Activated CD4-positive, alpha-beta T cell treated with anti-CD3 and anti-CD28 coated beads, Interleukin-2, Interleukin-4, amounts not matched to agents 100 ng/mL and 50 ng/mL, durations not matched to agents 16 hours and 8 hours (primary cell): ENCODE data around the gene CRTC1.
"Not testable (repeated sequence)": the region's sequence is repeated elsewhere in the genome, so short reads cannot be mapped to it uniquely, and the experiment has no call there.

ENCODE experiments used
- DNase-seq: peaks from one replicate; pipeline ENCODE4 v3.0.0-alpha.2; 2020; ENCODE audit warnings: low spot score

CRTC1 gene

GRCh38 chr19:18730885-18731513 lies 47.5 kb downstream of the CRTC1 start:
- DNase-seq = no peak

- no peak for DNase-seq
These were observed 48.1 kb downstream of the CRTC1 start for GRCh38 chr19:18731562-18732008.

DNA sequence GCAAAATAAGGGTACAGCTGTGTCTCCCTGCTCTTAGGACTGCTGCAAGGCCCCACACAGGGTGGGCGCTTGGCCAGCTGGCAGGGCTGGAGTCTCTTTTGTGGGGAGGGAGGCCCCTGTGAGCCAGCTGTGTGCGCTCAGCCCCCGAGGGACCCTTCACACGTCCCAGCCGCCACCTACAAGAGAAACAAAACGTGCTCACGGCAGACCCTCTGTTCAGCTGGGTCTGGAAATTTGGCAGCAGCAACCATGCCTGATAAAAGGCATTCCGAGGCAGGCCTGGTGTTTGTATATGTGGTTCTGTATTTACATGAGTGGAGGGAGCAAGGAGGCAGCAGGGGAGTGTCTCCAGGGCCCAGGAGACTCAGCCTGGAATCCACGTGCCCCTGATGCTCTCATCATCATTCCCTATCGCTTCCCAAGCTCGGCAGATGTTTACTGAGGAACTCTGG lies 49.7 kb downstream of the CRTC1 start:
- DNase-seq = no peak

DNA sequence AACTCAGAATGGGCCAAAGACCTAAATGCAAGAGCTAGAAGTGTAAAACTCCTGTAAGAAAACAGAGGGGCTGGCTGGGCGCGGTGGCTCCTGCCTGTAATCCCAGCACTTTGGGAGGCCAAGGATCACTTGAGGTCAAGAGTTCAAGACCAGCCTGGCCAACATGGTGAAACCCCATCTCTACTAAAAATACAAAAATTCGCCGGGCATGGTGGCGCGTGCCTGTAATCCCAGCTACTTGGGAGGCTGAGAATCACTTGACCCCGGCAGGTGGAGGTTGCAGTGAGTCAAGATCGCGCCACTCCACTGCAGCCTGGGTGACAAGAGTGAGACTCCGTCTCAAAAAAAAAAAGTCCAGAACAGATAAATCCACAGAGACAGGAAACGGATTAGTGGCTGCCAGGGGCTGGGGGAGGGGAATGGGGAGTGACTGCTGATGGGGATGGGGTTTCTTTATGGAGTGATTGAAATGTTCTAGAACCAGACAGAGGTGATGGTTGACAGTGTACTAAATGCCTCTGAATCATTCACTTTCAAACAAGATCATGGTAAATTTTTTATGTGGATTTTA lies 50.4 kb downstream of the CRTC1 start:
- DNase-seq = not testable (repeated sequence)

GRCh38 chr19:18735324-18735723 lies 51.8 kb downstream of the CRTC1 start:
- DNase-seq = no peak

DNA sequence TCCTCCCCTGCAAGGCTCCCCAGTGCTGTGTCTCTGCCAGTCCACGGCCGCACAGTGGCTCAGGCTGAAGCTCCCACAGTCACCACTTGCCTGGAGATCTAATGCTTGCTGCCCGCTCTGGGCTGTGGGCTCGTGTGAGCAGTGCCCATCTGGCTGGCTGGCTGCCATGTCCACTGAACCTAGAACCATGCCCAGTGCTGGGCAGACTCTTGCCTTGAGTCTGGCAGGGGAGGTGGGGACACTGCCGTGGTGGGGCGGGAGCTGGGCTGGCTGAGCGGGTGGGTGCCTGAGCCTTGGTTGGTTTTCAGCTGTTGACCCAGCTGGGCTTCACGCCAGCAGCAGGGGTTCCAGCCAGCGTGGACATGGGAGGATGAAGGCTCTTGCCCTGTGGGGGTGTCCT lies 52.3 kb downstream of the CRTC1 start:
- no peak for DNase-seq

GRCh38 chr19:18736415-18737336 lies 53.2 kb downstream of the CRTC1 start:
- no peak for DNase-seq

DNA sequence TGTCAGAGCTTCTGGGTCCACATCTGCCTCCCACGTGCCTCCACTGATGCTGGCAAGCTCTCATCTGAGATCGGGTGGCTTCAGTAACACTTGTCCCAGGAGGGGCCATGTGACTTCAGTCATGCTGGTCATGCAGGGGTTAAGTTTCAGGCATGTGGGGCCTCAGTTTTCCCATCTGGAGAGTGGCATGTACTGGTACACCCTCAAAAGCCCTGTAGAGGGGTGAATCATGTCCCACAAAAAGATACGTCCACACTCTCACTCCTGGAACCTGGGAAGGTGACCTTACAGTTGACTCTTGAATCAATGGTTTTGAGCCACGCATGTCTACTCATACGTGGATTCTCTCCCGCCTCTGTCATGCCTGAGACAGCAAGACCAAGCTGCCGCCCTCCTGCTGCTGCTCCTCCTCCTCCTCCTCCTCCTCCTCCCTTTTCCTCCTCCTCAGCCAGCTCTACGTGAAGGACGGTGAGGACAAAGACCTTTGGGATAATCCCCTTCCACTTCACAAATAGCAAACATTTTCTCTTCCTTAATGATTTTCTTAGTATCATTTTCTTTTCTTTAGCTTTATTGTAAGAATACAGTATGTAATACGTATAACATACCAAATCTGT lies 54.0 kb downstream of the CRTC1 start:
- no peak for DNase-seq

- no peak for DNase-seq
These were observed 54.5 kb downstream of the CRTC1 start for GRCh38 chr19:18737954-18738351.

DNA sequence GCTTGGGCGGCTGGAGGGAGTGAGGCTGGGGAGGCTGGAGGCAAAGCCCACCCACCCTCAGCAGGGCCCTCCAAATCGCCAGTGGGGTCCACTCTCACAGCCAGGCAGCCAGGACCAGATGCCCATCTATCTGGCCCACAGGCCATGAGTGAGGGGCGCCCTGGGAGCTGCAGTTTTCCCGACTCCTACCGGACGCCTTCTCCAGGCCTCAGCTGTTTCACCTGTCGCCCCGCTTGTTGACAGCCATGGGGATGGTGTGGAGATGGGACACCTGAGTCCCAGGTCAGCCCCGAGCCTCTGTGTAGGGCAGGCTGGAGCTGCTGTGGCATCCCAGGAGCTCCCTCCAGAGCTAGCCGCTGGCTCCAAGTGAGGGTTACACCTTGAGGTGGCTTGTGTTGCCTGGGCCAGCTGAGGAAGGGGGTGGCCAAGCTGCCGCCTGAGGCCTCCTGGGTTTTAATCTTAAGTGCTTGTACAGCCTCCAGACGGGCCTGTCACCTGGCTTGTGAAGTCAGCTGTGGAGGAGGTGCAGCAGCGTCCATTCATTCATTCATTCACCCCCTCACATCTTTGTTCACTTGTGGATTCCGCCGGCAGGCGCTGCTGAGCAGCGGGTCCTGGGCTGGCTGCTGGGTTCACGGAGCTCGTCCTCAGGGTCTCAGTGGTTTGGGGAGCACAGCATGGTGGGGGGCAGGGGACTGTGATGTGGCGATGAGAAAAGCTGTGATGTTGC lies 55.6 kb downstream of the CRTC1 start:
- DNase-seq = no peak

DNA sequence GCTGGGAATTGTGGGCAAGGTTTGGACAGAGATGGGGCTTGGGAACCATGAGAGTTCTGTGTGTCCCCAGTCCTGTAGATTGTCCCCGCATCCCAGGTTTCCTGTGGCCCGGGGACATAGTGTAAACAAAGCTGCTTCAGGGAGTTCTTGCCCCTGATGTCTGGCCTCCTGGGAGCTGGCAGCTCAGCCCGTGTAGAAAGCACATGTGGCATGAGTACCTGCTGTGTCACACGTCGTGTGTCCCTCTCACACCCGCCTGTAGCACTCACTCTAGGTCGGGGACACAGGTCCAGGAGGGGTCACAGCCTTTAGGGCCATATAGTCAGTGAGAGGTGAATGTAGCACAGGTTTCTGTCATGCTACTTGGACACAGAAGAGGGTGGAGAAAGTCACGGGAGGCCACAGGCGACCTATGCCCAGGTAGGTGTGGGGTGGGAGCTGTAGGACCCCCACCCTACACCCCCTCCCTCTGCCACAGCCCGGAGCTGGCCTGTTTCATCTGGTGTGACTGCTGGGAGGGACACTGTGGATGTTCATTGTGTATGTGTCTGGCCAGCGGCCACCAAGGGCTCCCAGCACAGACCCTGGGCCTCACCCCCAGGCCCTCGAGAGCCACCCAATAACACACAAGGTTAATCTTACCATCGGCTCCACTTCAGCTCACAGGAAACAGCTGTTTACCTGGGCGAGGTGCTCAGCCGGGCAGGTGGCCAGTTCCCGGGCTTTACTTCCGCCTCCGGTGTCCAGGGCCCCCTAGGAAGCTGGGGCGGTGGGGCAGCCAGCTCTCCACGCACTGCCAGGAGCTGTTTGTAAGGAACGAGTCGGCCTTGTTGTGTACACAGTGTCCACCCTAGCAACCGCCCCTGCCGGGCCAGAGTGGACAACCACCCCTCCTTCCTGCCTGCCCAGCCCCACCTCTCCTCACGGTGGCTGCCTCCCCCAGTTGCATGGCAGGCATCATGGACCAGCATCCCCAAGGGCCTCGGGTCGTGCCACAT lies 57.9 kb downstream of the CRTC1 start:
- no peak for DNase-seq

DNA sequence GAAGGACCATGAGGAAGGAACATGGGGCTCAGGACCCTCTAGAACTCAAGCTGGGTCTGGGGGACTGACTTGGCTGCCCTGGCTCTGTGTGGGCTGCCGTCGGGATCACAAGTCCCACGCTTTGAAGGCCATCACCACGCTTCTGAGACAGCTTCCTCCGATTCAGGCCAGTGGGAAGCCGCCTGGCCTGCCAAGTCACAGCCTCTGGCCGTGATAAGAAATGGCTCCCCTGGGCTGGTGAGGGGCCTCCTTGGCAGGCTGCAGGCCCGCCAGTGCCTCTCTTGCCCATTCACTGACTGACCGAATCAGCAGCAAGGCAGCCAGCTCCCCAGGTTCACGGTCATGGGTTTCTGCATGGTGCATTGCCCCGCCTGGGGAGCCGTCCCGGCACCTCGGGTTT lies 58.8 kb downstream of the CRTC1 start:
- no peak for DNase-seq

- no peak for DNase-seq
These were observed 59.6 kb downstream of the CRTC1 start for GRCh38 chr19:18742838-18743783.

DNA sequence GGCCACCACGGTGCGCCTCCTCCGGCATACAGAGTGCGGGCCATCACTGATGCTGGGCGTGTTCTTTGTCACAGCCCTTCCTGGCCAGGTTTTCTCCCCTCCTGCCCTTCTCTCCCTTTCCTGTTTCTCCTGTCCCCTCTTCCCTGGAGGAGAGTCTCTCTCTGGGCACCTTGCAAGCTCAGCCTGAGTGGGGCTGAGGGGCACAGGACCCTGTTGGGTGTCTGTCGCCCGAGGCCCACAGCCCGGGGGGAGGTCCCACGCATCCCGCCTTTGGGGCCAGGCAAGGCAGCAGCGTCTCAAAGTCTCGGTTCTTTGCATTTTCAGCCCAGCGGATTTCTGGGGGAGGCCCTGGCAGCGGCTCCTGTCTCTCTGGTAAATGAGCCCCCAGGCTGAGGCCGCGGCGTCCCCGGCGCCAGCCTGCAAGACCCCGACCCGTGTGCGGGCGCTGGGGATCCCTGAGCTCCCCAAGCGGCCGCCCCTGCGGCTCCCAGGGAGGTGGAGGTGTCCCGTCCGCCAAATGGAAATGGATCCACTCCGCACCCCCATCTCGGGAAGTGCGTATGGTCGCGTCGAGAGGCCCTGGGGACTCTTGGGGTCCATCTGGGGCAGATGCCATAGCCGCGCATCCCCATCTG lies 60.4 kb downstream of the CRTC1 start:
- DNase-seq = no peak

DNA sequence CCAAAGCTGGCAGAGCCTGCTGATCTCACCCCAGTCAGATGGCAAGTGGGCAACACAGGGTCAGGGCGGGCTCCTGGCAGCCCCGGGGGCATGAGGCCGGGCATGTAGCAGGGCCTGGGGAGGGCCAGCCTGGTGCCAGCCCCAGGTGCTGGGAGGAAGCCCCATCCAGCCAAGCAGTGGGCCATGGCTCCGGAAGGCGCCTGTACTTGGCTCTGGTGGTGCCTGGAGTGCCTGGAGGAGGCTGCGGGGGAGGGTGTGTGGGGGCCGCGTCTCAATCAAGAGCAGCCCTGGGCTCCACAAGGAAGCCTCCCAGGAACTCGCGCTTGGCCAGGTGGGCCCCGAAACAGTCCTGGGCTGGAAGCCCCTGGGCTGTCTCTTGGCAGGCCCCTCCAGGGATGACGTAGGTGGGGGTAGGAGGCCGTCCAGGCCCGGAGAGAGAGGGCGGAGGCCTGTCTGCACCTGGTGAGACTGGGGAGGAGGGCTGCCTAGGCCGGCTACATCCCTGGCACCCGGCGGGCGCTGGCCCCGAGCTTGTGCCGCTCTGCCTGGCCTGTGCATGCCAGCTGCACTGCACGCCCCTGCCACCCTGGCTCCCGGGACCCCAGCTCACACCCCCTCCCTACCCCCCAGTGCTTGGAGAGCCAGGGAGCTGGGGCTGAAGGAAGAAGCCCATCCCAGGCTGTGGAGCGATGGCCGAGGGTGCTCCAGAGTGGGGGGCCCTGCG lies 61.7 kb downstream of the CRTC1 start:
- no peak for DNase-seq

- no peak for DNase-seq
These were observed 62.5 kb downstream of the CRTC1 start for GRCh38 chr19:18745931-18746330.

- DNase-seq = no peak
These were observed 63.2 kb downstream of the CRTC1 start for GRCh38 chr19:18746401-18747325.
